Prostate gland (tissue), 2 donors: ENCODE measurements around the gene COA6. TPM values are rescaled to one million over a fixed set of nuclear protein-coding genes. Genes with fewer than 3 reads are reported as not detected.
"Not testable (repeated sequence)": the region's sequence is repeated elsewhere in the genome, so short reads cannot be mapped to it uniquely, and the experiment has no call there.

Source experiments
- DNase-seq: peaks from one replicate; pipeline ENCODE4 v3.0.0-alpha.2; 2019; ENCODE audit warnings: low spot score
- H3K27ac ChIP-seq, 2 donors: fragments of 200-600 bp; sonication (generic); 2 replicates each; pipeline ENCODE4 v1.5.1; 2017 to 2019
- H3K27me3 ChIP-seq: fragments of 200-600 bp; sonication (generic); replicated peaks from 2 replicates; pipeline ENCODE4 v1.5.1; 2019; ENCODE audit not compliant: insufficient read depth
- H3K36me3 ChIP-seq, 2 donors: fragments of 200-600 bp; sonication (generic); 1 replicate in 1 of 2; 2 replicates in 1 of 2; pipeline versions ENCODE4 v1.5.1 to v1.8.1; 2017 to 2019
- H3K4me1 ChIP-seq: fragments of 200-600 bp; sonication (generic); replicated peaks from 2 replicates; pipeline ENCODE4 v1.5.1; 2019
- H3K4me3 ChIP-seq, 2 donors: fragments of 200-600 bp; sonication (generic); 2 replicates each; pipeline ENCODE4 v1.5.1; 2017 to 2019
- H3K9me3 ChIP-seq: fragments of 200-600 bp; sonication (generic); 2 replicates; pipeline ENCODE4 v1.5.1; 2017
- CTCF ChIP-seq, 4 experiments: fragments of 200-600 bp in 2 of 4; fragments of 450-650 bp in 2 of 4; sonication (generic) in 2 of 4; IDR thresholded peaks; 1 replicate in 3 of 4; 2 replicates in 1 of 4; pipeline ENCODE4 v1.5.1; 2016 to 2019; ENCODE audit warnings: antibody characterized with exemption in 4 of 4, mild to moderate bottlenecking in 2 of 4, moderate library complexity in 2 of 4
- POLR2A ChIP-seq: fragments of 450-650 bp; IDR thresholded peaks from one replicate; pipeline ENCODE4 v1.6.1; 2016; ENCODE audit warnings: antibody characterized with exemption, mild to moderate bottlenecking
- POLR2AphosphoS5 ChIP-seq: sonication (generic); formaldehyde crosslinking; IDR thresholded peaks from one replicate; pipeline ENCODE4 v1.6.1; 2017; ENCODE audit warnings: antibody characterized with exemption
- WGBS: methylation state at CpG from one replicate; pipeline ENCODE4 v1.1.5; 2018; 5-methylcytosine and 5-hydroxymethylcytosine counted together
- intact Hi-C: fragments of 100-400 bp; cut with DNase I; formaldehyde crosslinking; loops from one replicate; pipeline ENCODE4 v1.14.2; 2022
- total RNA-seq, 2 donors: library from RNA; depleted of rRNA; stranded (reverse); fragments of >200 nt; gene quantifications; one replicate each; pipeline ENCODE4 v1.1.0, GENCODE V29; 2016

COA6 gene
- total RNA-seq, 2 donors from 2014 or later = 16.0 to 31.3 TPM

- Histone ChIP-seq H3K36me3 (no peaks in the 10 kb centered on the region), H3K27me3 (no peaks in the 10 kb centered on the region), H3K4me3 (no peak overlapping the region), H3K9me3 (no peaks in the 10 kb centered on the region), H3K27ac (no peak overlapping the region), H3K4me1 (no peaks in the 10 kb centered on the region)
- DNase-seq = no peak
- TF ChIP-seq POLR2AphosphoS5 (no peak), POLR2A (no peak), CTCF (IDR thresholded peaks at IDR 0.05) (no peak)
- 94% methylated on average over 3 of the region's 3 CpGs for WGBS
- intact Hi-C loops = no loop called here
Observed at GRCh38 chr1:234355782-234356510, 17.3 kb upstream of the COA6 start.

GRCh38 chr1:234356615-234357269 lies 16.5 kb upstream of the COA6 start:
- H3K4me3 ChIP-seq = peak overlapping the region; percentile 29 to 31
- peak; percentile 40 for DNase-seq
- H3K27ac ChIP-seq = peak overlapping the region; percentile 44 to 45
- peak in 1 of 4 experiments; percentile 6 for TF ChIP-seq CTCF (IDR thresholded peaks at IDR 0.05)
- peak; percentile 64 for TF ChIP-seq POLR2AphosphoS5
- TF ChIP-seq POLR2A = peak; percentile 31
- H3K27me3 ChIP-seq, H3K36me3 ChIP-seq, H3K9me3 ChIP-seq, intact Hi-C loops, H3K4me1 ChIP-seq: not testable (repeated sequence)
- WGBS = 34% methylated on average over 35 of the region's 35 CpGs

- Histone ChIP-seq H3K4me3 (peak overlapping the region in 1 of 2 donors; percentile 31), H3K4me1 (no peaks in the 10 kb centered on the region), H3K36me3 (no peaks in the 10 kb centered on the region), H3K27me3 (no peaks in the 10 kb centered on the region), H3K27ac (no peak overlapping the region), H3K9me3 (no peaks in the 10 kb centered on the region)
- no peak for DNase-seq
- intact Hi-C loops = no loop called here
- TF ChIP-seq POLR2A (no peak), CTCF (IDR thresholded peaks at IDR 0.05) (no peak), POLR2AphosphoS5 (no peak)
Observed at GRCh38 chr1:234357831-234358230, 15.4 kb upstream of the COA6 start.

- no peaks in the 10 kb centered on the region for H3K36me3 ChIP-seq
- intact Hi-C loops = no loop called here
- no peaks in the 10 kb centered on the region for H3K27me3 ChIP-seq
- TF ChIP-seq CTCF (IDR thresholded peaks at IDR 0.05) (no peak), POLR2A (no peak), POLR2AphosphoS5 (no peak)
- 88% methylated on average over 3 of the region's 3 CpGs for WGBS
- H3K4me1 ChIP-seq = no peaks in the 10 kb centered on the region
- H3K4me3 ChIP-seq = no peak overlapping the region
- no peaks in the 10 kb centered on the region for H3K9me3 ChIP-seq
- no peak for DNase-seq
- no peak overlapping the region for H3K27ac ChIP-seq
Observed at GRCh38 chr1:234361102-234361603, 12.1 kb upstream of the COA6 start.
